ENCODE results near the gene CAP1. TPM values are rescaled to one million over a fixed set of nuclear protein-coding genes. Genes with fewer than 3 reads are reported as not detected.
"Not testable (repeated sequence)": the region's sequence is repeated elsewhere in the genome, so short reads cannot be mapped to it uniquely, and the experiment has no call there.

Gene CAP1
- total and polyA plus RNA-seq, 12 donors: 59.9 to 304 (median 204) TPM

DNA sequence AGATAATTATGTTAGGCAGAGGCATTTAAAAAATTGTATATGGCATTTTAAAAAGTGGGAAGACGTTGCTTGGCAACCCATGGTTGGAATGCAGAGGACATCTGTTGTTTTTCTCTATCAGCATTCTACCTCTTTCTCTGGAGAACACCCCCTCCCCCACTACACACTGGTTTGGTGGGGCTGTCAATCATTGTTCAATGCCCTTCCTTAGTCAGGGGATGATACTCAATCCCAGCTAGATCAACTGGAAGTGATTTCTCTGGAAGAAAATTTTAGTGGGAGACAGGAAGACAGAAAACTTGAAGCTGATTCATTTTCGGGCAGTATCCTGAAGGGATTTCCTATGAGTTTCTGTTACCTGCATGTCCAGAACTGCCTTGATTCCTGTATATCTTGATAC is 35.7 kb upstream of the CAP1 start:
- WGBS, 4 donors: 54 to 66% (median 61%) methylated on average over 2 of the region's 2 CpGs
- intact Hi-C loops (cut with DNase I): no loop called here
- Histone ChIP-seq H3K27me3 (no peaks in the 10 kb centered on the region), H3K9me3 (replicated peaks in 1 of 3) (no peaks in the 10 kb centered on the region), H3K36me3 (replicated peaks in 1 of 2) (no peaks in the 10 kb centered on the region), H3K4me3 (no peak overlapping the region), H3K4me1 (replicated peaks in 1 of 2) (peaks cover 0 to 3% of the 10 kb centered on the region in 2 donors), H3K27ac (no peak overlapping the region)
- TF ChIP-seq, protein P1, sequence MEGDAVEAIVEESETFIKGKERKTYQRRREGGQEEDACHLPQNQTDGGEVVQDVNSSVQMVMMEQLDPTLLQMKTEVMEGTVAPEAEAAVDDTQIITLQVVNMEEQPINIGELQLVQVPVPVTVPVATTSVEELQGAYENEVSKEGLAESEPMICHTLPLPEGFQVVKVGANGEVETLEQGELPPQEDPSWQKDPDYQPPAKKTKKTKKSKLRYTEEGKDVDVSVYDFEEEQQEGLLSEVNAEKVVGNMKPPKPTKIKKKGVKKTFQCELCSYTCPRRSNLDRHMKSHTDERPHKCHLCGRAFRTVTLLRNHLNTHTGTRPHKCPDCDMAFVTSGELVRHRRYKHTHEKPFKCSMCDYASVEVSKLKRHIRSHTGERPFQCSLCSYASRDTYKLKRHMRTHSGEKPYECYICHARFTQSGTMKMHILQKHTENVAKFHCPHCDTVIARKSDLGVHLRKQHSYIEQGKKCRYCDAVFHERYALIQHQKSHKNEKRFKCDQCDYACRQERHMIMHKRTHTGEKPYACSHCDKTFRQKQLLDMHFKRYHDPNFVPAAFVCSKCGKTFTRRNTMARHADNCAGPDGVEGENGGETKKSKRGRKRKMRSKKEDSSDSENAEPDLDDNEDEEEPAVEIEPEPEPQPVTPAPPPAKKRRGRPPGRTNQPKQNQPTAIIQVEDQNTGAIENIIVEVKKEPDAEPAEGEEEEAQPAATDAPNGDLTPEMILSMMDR (IDR thresholded peaks at IDR 0.05): no peak
- TF ChIP-seq POLR2A (IDR thresholded peaks at IDR 0.05): no peak
- DNase-seq: no peak

DNA sequence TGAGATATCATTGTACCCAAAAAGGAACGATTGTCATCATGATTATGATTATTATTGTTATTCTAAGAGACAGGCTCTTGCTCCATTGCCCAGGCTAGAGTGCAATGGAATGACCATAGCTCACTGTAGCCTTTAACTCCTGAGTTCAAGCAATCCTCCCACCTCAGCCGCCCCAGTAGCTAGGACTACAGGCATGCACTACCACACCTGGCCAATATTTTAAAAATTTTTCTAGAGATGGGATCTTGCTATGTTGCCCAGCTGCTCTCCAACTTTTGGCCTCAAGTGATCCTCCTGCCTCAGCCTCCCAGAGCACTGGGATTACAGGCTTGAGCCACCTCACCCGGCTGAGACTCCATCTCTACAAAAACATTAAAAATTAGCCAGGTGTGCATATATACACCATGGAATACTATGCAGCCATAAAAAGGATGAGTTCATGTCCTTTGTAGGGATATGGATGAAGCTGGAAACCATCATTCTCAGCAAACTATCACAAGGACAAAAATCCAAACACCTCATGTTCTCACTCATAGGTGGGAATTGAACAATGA is 33.0 kb upstream of the CAP1 start:
- H3K4me1 ChIP-seq (replicated peaks in 1 of 2); H3K9me3 ChIP-seq (replicated peaks in 1 of 3); DNase-seq; H3K36me3 ChIP-seq (replicated peaks in 1 of 2); intact Hi-C loops (cut with DNase I); H3K27me3 ChIP-seq; H3K4me3 ChIP-seq; H3K27ac ChIP-seq: not testable (repeated sequence)
- 75 to 90% (median 84%) methylated on average over 3 of the region's 3 CpGs for WGBS, 4 donors

DNA sequence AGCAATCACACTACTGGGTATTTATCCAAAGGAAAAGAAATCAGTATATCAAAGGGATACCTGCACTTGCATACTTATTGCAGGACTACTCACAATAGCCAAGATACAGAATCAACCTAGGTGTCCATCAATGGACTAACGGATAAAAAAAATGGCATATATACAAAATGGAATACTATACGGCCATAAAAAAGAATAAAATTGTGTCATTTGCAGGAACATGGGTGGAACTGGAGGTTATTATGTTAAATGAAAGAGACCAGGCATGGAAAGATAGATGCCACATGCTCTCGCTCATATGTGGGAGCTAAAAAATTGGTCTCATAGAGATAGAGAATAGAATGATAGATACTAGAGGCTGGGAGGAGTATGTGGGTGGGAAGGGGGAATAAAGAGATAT is 29.3 kb upstream of the CAP1 start:
- no peaks in the 10 kb centered on the region for H3K9me3 ChIP-seq (replicated peaks in 1 of 3)
- H3K27me3 ChIP-seq: no peaks in the 10 kb centered on the region
- TF ChIP-seq, protein P1 (IDR thresholded peaks at IDR 0.05): no peak
- TF ChIP-seq POLR2A (IDR thresholded peaks at IDR 0.05): no peak
- no peak for DNase-seq
- H3K27ac ChIP-seq: no peak overlapping the region
- H3K36me3 ChIP-seq (replicated peaks in 1 of 2): no peaks in the 10 kb centered on the region
- H3K4me1 ChIP-seq (replicated peaks in 1 of 2): no peaks in the 10 kb centered on the region
- 84 to 91% (median 86%) methylated on average over 3 of the region's 3 CpGs for WGBS, 4 donors
- intact Hi-C loops (cut with DNase I): no loop called here
- H3K4me3 ChIP-seq: no peak overlapping the region

DNA sequence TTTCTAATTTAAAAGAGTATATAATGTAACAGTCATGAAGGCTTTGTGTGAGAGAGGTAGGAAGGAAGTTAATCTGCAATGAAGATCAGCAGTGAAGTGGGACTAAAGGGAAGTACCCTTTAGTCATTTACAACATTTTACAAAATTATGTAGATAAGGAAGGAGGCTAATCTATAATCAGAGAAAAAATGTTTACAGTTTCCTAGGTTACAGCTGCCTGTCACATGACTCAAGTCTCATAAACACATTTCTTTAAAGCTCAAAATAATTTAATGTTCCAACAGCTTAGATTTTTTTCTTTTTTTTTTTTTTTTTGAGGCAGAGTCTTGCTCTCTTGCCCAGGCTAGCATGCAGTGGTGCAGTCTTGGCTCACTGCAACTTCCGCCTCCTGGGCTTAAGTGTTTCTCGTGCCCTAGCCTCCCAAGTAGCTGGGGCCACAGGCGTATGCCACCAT is 26.2 kb upstream of the CAP1 start:
- TF ChIP-seq POLR2A (IDR thresholded peaks at IDR 0.05): no peak
- TF ChIP-seq, protein P1 (IDR thresholded peaks at IDR 0.05): no peak
- H3K27ac ChIP-seq: no peak overlapping the region
- 76 to 80% (median 79%) methylated on average over 3 of the region's 3 CpGs for WGBS, 4 donors
- H3K4me1 ChIP-seq (replicated peaks in 1 of 2): no peaks in the 10 kb centered on the region
- no peaks in the 10 kb centered on the region for H3K27me3 ChIP-seq
- DNase-seq: no peak
- no peaks in the 10 kb centered on the region for H3K9me3 ChIP-seq (replicated peaks in 1 of 3)
- H3K36me3 ChIP-seq (replicated peaks in 1 of 2): no peaks in the 10 kb centered on the region
- H3K4me3 ChIP-seq: no peak overlapping the region
- intact Hi-C loops (cut with DNase I): no loop called here

Measured in adrenal gland (tissue), 12 donors.